GM23338 (cell line): ENCODE data around the gene ENDOV.

Source experiments
- CREB1 ChIP-seq: fragments of 250-450 bp; sonication (Bioruptor Pico); IDR thresholded peaks from 2 replicates; pipeline ENCODE4 v1.5.0; 2020; ENCODE audit warnings: low read depth, mild to moderate bottlenecking, moderate library complexity
- EZH2 ChIP-seq: fragments of 200-600 bp; sonication (generic); IDR thresholded peaks from one replicate; pipeline ENCODE4 v1.8.0; 2017; ENCODE audit warnings: antibody characterized with exemption, mild to moderate bottlenecking, low read depth; ENCODE audit not compliant: unreplicated experiment
- EZH2phosphoT487 ChIP-seq: fragments of 200-600 bp; sonication (generic); IDR thresholded peaks from one replicate; pipeline ENCODE4 v1.8.1; 2018; ENCODE audit warnings: antibody characterized with exemption; ENCODE audit not compliant: unreplicated experiment
- JUNB ChIP-seq: IDR thresholded peaks from one replicate; pipeline ENCODE4 v1.6.1; 2016; ENCODE audit warnings: antibody characterized with exemption; ENCODE audit not compliant: unreplicated experiment
- NANOG ChIP-seq: IDR thresholded peaks from 2 replicates; pipeline ENCODE4 v1.6.1; 2016; ENCODE audit warnings: antibody characterized with exemption, borderline replicate concordance
- POLR2AphosphoS5 ChIP-seq: IDR thresholded peaks from 2 replicates; pipeline ENCODE4 v1.6.1; 2016; ENCODE audit warnings: antibody characterized with exemption, low read depth
- ZNF114 ChIP-seq: fragments of 250-450 bp; sonication (Bioruptor Pico); IDR thresholded peaks from 2 replicates; pipeline ENCODE4 v1.5.0; 2020; ENCODE audit warnings: mild to moderate bottlenecking, moderate library complexity
- ZNF331 ChIP-seq: fragments of 250-450 bp; sonication (Bioruptor Pico); IDR thresholded peaks from 2 replicates; pipeline ENCODE4 v1.5.0; 2020; ENCODE audit warnings: low read depth, mild to moderate bottlenecking, moderate library complexity
- TF ChIP-seq, protein P1 (sequence below), 2 experiments: fragments of 200-600 bp in 1 of 2; sonication (generic) in 1 of 2; conservative IDR thresholded peaks; 2 replicates each; pipeline versions ENCODE4 v1.5.1 to v1.6.1; 2016 to 2017; ENCODE audit warnings: antibody characterized with exemption in 2 of 2, low read depth in 2 of 2, mild to moderate bottlenecking in 2 of 2, moderate library complexity in 1 of 2
- TF ChIP-seq, protein P2 (sequence below): IDR thresholded peaks from 2 replicates; pipeline ENCODE4 v1.6.1; 2016; ENCODE audit warnings: antibody characterized with exemption
- TF ChIP-seq, protein P3 (sequence below): IDR thresholded peaks from one replicate; pipeline ENCODE4 v1.6.1; 2018; ENCODE audit warnings: antibody characterized with exemption; ENCODE audit not compliant: unreplicated experiment

DNA sequence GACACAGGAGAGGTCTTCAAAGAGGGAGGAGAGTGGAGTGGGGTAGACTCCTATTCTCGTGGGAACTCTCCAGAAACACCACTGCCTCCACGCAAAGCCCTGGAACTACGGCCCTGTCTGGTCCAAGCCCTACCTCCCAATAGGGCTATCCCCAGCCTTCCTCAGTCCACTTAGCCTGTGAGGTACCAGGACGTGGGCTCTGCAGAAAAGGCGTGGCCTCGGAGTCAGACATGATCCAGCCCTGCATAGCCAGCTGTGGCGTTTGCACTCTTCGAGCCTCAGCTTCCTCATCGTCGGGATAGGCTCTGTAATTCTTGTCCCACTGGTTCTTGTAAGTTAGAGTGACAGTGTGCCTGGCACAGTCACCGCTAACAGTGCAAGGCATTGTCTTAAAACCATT, 13.8 kb downstream of the ENDOV start:
- TF ChIP-seq EZH2, result no peak
- TF ChIP-seq JUNB, result no peak
- TF ChIP-seq, protein P1, sequence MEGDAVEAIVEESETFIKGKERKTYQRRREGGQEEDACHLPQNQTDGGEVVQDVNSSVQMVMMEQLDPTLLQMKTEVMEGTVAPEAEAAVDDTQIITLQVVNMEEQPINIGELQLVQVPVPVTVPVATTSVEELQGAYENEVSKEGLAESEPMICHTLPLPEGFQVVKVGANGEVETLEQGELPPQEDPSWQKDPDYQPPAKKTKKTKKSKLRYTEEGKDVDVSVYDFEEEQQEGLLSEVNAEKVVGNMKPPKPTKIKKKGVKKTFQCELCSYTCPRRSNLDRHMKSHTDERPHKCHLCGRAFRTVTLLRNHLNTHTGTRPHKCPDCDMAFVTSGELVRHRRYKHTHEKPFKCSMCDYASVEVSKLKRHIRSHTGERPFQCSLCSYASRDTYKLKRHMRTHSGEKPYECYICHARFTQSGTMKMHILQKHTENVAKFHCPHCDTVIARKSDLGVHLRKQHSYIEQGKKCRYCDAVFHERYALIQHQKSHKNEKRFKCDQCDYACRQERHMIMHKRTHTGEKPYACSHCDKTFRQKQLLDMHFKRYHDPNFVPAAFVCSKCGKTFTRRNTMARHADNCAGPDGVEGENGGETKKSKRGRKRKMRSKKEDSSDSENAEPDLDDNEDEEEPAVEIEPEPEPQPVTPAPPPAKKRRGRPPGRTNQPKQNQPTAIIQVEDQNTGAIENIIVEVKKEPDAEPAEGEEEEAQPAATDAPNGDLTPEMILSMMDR (conservative IDR thresholded peaks at IDR 0.05; ENCODE audit: low read depth in 2 of 2), result no peak
- no peak for TF ChIP-seq CREB1 (CRISPR knock-in tag)
- TF ChIP-seq ZNF114, result no peak
- TF ChIP-seq, protein P2, sequence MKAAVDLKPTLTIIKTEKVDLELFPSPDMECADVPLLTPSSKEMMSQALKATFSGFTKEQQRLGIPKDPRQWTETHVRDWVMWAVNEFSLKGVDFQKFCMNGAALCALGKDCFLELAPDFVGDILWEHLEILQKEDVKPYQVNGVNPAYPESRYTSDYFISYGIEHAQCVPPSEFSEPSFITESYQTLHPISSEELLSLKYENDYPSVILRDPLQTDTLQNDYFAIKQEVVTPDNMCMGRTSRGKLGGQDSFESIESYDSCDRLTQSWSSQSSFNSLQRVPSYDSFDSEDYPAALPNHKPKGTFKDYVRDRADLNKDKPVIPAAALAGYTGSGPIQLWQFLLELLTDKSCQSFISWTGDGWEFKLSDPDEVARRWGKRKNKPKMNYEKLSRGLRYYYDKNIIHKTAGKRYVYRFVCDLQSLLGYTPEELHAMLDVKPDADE, result no peak
- TF ChIP-seq, protein P3, sequence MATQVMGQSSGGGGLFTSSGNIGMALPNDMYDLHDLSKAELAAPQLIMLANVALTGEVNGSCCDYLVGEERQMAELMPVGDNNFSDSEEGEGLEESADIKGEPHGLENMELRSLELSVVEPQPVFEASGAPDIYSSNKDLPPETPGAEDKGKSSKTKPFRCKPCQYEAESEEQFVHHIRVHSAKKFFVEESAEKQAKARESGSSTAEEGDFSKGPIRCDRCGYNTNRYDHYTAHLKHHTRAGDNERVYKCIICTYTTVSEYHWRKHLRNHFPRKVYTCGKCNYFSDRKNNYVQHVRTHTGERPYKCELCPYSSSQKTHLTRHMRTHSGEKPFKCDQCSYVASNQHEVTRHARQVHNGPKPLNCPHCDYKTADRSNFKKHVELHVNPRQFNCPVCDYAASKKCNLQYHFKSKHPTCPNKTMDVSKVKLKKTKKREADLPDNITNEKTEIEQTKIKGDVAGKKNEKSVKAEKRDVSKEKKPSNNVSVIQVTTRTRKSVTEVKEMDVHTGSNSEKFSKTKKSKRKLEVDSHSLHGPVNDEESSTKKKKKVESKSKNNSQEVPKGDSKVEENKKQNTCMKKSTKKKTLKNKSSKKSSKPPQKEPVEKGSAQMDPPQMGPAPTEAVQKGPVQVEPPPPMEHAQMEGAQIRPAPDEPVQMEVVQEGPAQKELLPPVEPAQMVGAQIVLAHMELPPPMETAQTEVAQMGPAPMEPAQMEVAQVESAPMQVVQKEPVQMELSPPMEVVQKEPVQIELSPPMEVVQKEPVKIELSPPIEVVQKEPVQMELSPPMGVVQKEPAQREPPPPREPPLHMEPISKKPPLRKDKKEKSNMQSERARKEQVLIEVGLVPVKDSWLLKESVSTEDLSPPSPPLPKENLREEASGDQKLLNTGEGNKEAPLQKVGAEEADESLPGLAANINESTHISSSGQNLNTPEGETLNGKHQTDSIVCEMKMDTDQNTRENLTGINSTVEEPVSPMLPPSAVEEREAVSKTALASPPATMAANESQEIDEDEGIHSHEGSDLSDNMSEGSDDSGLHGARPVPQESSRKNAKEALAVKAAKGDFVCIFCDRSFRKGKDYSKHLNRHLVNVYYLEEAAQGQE, result no peak
- TF ChIP-seq ZNF331, result no peak
- TF ChIP-seq EZH2phosphoT487, result no peak
- no peak for TF ChIP-seq POLR2AphosphoS5
- no peak for TF ChIP-seq NANOG
